GM18526 (cell line): ENCODE measurements around the gene ITGB7.

ENCODE experiments used
- POLR2A ChIP-seq: IDR thresholded peaks from 3 replicates; pipeline ENCODE4 v1.6.1; 2011; ENCODE audit not compliant: insufficient read length; ENCODE audit errors: extremely low read depth

Gene ITGB7

GRCh38 chr12:53234271-53234914, 27.3 kb upstream of the ITGB7 start:
- TF ChIP-seq POLR2A: no peak

GRCh38 chr12:53233671-53234121, 26.6 kb upstream of the ITGB7 start:
- no peak for TF ChIP-seq POLR2A

- no peak for TF ChIP-seq POLR2A
These were observed 25.8 kb upstream of the ITGB7 start for GRCh38 chr12:53232646-53233461.

GRCh38 chr12:53231921-53232645, 25.0 kb upstream of the ITGB7 start, which contains the start of gene RARG:
RARG (minus strand) TSS chr12:53232209; CDS start chr12:53227545, 4,664 bp downstream.
- TF ChIP-seq POLR2A: no peak

DNA sequence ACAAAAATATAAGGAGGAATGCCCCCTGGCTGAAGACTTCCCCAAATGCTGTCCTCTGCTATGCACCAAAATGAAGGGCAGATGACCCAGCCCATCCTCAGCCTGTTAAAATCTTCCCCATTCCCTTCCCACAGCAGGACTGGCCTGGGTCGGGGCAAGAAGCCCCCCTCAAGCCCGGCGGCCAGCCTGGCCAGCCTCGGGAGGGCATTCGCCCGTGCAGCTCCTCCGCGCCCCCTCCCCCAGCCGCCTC, 24.5 kb upstream of the ITGB7 start:
- TF ChIP-seq POLR2A: no peak

- no peak for TF ChIP-seq POLR2A
These were observed 23.2 kb upstream of the ITGB7 start for GRCh38 chr12:53230108-53230845.

DNA sequence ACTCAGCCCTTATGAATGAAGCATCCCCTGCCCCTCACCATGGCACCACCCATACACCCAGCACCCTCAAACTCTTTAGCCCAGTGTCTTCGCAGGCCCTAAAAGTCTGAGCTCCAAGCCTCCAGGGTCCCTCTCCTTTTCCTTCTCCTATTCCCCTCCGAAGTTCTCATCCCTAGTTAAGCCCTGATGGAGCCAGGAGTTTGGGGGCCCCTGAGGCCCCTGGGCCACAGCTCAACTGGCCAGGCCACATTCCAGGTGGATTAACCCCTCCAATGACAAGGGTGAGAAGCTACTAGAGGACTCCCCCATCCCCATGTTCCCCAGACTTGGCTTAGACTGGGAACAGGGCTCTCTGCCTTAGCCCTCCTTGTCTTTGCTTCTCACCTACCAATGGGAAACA, 22.4 kb upstream of the ITGB7 start:
- TF ChIP-seq POLR2A: no peak

DNA sequence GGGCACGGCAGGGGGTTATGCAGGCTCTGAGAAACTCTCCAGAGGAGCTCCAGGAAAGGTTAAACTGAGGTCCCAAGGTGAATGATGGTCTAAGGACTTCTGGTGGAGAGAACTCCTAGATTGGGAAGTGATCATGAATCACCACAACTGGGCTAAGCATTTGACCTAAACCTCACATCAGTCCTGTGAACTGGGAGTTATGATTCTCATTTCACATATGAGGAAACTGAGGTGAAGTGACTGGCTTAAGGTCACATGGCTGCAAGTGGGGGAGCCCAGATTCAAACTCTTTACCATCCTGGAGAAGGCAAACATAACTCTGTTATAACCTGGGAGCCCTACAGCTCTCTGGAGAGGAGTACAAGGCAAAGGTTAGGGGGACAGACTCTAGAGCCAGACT, 20.8 kb upstream of the ITGB7 start:
- no peak for TF ChIP-seq POLR2A

DNA sequence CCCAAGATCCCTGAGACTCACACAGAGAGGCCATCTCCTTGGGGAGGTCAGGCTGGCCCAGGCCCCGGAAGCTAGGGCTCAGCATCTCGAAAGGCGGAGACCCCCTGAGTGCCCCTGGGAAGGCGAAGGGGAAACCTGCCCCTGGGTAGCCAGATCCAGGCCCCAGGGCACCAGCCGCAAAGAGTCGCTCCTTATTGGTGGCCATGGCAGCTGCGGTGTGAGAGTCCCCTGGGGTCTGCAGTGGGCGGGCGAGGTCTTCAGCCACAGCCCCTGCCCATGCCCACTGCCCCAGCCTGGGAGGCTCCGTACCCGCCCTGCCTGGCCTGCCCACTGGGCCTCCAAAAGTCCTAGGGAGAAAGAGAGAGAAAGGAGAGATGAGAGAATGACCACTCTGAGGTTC, 20.3 kb upstream of the ITGB7 start:
- TF ChIP-seq POLR2A: no peak

DNA sequence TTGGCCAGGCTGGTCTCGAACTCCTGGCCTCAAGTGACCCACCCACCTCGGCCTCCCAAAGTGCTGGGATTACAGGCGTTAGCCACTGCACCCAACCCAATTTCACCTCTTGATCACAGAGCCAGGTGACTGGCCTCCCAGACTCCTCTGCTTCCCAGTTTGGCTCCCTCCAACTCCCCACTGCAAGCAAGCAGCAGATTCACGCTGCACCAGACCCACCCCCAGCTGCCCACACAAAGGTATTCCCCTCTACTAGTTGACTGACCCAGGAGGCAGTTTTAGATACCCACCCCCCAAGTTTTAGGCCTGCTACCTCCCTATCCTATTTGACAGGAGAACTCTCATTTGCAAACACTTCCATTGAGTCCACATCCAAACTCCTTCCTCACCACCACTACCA, 19.8 kb upstream of the ITGB7 start:
- no peak for TF ChIP-seq POLR2A

DNA sequence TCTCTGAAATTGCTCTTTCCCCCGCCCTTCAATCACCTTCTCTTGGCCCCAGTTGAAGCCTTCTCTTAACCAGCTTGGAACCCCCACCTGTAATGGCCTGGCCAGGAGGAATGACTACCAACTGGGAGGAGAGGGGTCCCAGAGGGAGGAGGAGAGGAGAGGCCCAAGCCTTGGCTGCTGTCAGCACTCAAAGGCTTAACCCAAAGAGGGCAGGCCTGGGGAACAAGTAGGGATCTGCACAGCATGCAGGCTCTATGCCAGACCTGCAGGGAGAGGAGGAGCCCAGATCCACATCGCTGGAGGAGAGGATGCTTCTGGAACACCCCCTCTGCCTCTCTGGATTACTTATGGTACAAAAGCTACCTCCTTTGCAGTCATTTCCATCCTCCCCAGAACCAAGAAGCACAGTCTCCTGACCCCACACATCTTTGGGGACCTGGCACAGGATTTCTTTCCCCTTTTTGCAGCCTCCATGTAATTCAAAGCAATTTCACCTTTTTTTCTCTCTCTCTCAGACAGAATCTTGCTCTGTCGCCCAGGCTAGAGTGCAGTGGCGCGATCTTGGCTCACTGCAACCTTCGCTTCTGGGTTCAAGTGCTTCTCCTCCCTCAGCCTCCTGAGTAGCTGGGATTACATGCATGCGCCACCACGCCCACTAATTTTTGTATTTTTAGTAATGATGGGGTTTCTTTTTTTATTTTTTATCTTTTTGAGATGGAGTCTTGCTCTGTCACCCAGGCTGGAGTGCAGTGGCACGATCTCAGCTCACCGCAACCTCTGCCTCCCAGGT, 18.8 kb upstream of the ITGB7 start:
- TF ChIP-seq POLR2A: no peak

- no peak for TF ChIP-seq POLR2A
These were observed 18.0 kb upstream of the ITGB7 start for GRCh38 chr12:53224897-53225634.

DNA sequence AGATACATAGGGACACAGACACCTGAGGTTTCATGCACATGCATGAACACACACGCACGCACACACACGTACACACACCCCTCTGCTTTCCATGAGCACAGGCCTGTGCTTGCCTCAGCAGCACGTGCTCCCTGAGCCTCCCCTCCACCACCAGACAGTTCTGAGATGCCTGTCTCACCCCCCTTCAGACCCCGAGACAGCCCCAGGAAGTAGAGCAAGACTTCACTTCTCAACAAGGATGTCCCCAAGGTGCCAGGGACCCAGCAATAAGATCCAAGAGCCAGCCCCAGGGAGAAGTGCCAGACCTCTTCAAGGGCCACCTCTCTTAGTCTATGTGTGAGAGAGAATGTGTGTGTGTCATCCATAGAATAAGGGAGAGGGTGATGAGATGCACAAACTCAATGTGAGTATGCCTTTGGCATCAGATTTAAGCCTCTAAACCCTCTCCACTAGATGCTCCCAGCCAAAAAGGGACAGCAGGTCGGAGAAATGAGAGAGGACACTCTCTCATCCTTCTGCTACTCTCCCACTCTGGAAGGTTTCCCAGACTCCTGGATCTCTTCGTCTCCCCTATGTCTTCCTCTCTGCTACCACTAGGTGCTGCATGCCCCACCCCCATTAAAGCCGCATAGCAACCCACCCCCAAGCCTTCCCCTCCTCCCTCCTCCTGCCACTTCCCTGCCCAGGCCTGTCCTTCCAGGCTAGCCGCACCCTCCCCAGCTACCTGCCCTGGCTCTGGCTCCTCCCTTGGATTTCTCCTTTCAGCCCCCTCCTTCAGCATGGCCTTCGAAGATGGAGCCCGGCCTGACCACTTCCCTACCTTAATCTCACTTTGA, 17.2 kb upstream of the ITGB7 start:
- no peak for TF ChIP-seq POLR2A
